ENCODE results near the gene RPL10A. TPM values are rescaled to one million over a fixed set of nuclear protein-coding genes. Genes with fewer than 3 reads are reported as not detected.
A peak's percentile ranks its signal among the peaks of the same experiment; 100 is the strongest.

Gene RPL10A
- total and polyA plus RNA-seq, 2 of the 13 experiments (the other 11 are each of a cell fraction or from before 2014, with no cell fraction given) = 1,854 to 2,726 TPM

GRCh38 chr6:35452183-35453090 lies 15.8 kb upstream of the RPL10A start, which contains the start of gene FANCE (continued):
- no peak for TF ChIP-seq DZIP1 (CRISPR knock-in tag; IDR thresholded peaks at IDR 0.05)
- no peak for TF ChIP-seq SOX13 (IDR thresholded peaks at IDR 0.05)
- peak in 1 of 2 experiments; percentile 51; a peak in 1 of 4 replicates for TF ChIP-seq SOX13 (CRISPR knock-in tag; conservative IDR thresholded peaks at IDR 0.05 in 1 of 2, IDR thresholded peaks at IDR 0.05 in 1 of 2)
- 0 out of 2 replicates have a peak, but pooled peaks have one; percentile 79 for TF ChIP-seq ZNF234 (CRISPR knock-in tag; conservative IDR thresholded peaks at IDR 0.05)
- TF ChIP-seq ZNF367 (CRISPR knock-in tag; IDR thresholded peaks at IDR 0.05; ENCODE audit: borderline replicate concordance) = peak; percentile 36; the same call in 1 of the 2 replicates
- TF ChIP-seq ZSCAN21 (CRISPR knock-in tag; IDR thresholded peaks at IDR 0.05; ENCODE audit: borderline replicate concordance) = peak; percentile 79; the same call in 1 of the 2 replicates
- TF ChIP-seq GPN1 (CRISPR knock-in tag; IDR thresholded peaks at IDR 0.05; ENCODE audit: borderline replicate concordance) = no peak
- TF ChIP-seq ZNF75D (CRISPR knock-in tag; IDR thresholded peaks at IDR 0.05; ENCODE audit: borderline replicate concordance) = no peak
- TF ChIP-seq GRHL1 (CRISPR knock-in tag; conservative IDR thresholded peaks at IDR 0.05) = no peak
- peak; percentile 88; the same call in 1 of the 2 replicates for TF ChIP-seq KDM5B (CRISPR knock-in tag; IDR thresholded peaks at IDR 0.05; ENCODE audit: borderline replicate concordance)
- TF ChIP-seq ZNF280D (CRISPR knock-in tag; IDR thresholded peaks at IDR 0.05) = peak; percentile 57; the same call in 1 of the 2 replicates
- no peak for TF ChIP-seq SATB2 (CRISPR knock-in tag; IDR thresholded peaks at IDR 0.05)
- no peak for TF ChIP-seq HNRNPL (IDR thresholded peaks at IDR 0.05; ENCODE audit: low read depth, low read length)
- TF ChIP-seq RELA (CRISPR knock-in tag; IDR thresholded peaks at IDR 0.05) = 0 out of 2 replicates have a peak, but pooled peaks have one; percentile 65
- no peak for TF ChIP-seq LRRFIP1 (CRISPR knock-in tag; conservative IDR thresholded peaks at IDR 0.05)
- TF ChIP-seq ADNP (CRISPR knock-in tag; IDR thresholded peaks at IDR 0.05) = no peak
- TF ChIP-seq MXD4 (CRISPR knock-in tag; IDR thresholded peaks at IDR 0.05) = peak; percentile 91
